Measurements from ENCODE around the gene MBD3.

The MBD3 gene

GRCh38 chr19:1613146-1613545 is 20.5 kb upstream of the MBD3 start:
- no peak overlapping the region for H3K9ac ChIP-seq (ENCODE audit: low read depth, low read length)
- H3K36me3 ChIP-seq (ENCODE audit: insufficient read depth, low read length): peaks cover 28% of the 10 kb centered on the region
- H3K4me1 ChIP-seq (ENCODE audit: insufficient read depth, low read length): no peaks in the 10 kb centered on the region
- H3K9me3 ChIP-seq (ENCODE audit: control insufficient read depth, insufficient read depth, low read length): no peaks in the 10 kb centered on the region

- H3K9me3 ChIP-seq (ENCODE audit: control insufficient read depth, insufficient read depth, low read length): no peaks in the 10 kb centered on the region
- H3K4me1 ChIP-seq (ENCODE audit: insufficient read depth, low read length): no peaks in the 10 kb centered on the region
- no peak overlapping the region for H3K9ac ChIP-seq (ENCODE audit: low read depth, low read length)
- H3K36me3 ChIP-seq (ENCODE audit: insufficient read depth, low read length): peaks cover 21% of the 10 kb centered on the region
Measured at GRCh38 chr19:1612114-1613086, 19.7 kb upstream of the MBD3 start.

- no peaks in the 10 kb centered on the region; the same call in 1 of the 2 replicates for H3K4me1 ChIP-seq (ENCODE audit: insufficient read depth, low read length)
- no peak overlapping the region for H3K9ac ChIP-seq (ENCODE audit: low read depth, low read length)
- H3K36me3 ChIP-seq (ENCODE audit: insufficient read depth, low read length): peaks cover 21% of the 10 kb centered on the region
- H3K9me3 ChIP-seq (ENCODE audit: control insufficient read depth, insufficient read depth, low read length): no peaks in the 10 kb centered on the region
Measured at GRCh38 chr19:1611353-1611752, 18.7 kb upstream of the MBD3 start.

GRCh38 chr19:1610579-1610978 is 17.9 kb upstream of the MBD3 start:
- Histone ChIP-seq H3K9ac (ENCODE audit: low read depth, low read length) (no peak overlapping the region), H3K36me3 (ENCODE audit: insufficient read depth, low read length) (peaks cover 16% of the 10 kb centered on the region; the same call in 1 of the 2 replicates), H3K9me3 (ENCODE audit: control insufficient read depth, insufficient read depth, low read length) (no peaks in the 10 kb centered on the region), H3K4me1 (ENCODE audit: insufficient read depth, low read length) (no peaks in the 10 kb centered on the region; the same call in 1 of the 2 replicates)

- peaks cover 15% of the 10 kb centered on the region; the same call in 1 of the 2 replicates for H3K36me3 ChIP-seq (ENCODE audit: insufficient read depth, low read length)
- H3K9me3 ChIP-seq (ENCODE audit: control insufficient read depth, insufficient read depth, low read length): no peaks in the 10 kb centered on the region
- H3K4me1 ChIP-seq (ENCODE audit: insufficient read depth, low read length): no peaks in the 10 kb centered on the region; the same call in 1 of the 2 replicates
- H3K9ac ChIP-seq (ENCODE audit: low read depth, low read length): no peak overlapping the region
Measured at GRCh38 chr19:1609680-1610474, 17.2 kb upstream of the MBD3 start.

GRCh38 chr19:1609103-1609396 is 16.4 kb upstream of the MBD3 start:
- Histone ChIP-seq H3K4me1 (ENCODE audit: insufficient read depth, low read length) (no peaks in the 10 kb centered on the region; the same call in 1 of the 2 replicates), H3K9me3 (ENCODE audit: control insufficient read depth, insufficient read depth, low read length) (no peaks in the 10 kb centered on the region), H3K9ac (ENCODE audit: low read depth, low read length) (no peak overlapping the region), H3K36me3 (ENCODE audit: insufficient read depth, low read length) (peaks cover 11% of the 10 kb centered on the region; the same call in 1 of the 2 replicates)

GRCh38 chr19:1608359-1609102 is 15.9 kb upstream of the MBD3 start:
- Histone ChIP-seq H3K9me3 (ENCODE audit: control insufficient read depth, insufficient read depth, low read length) (no peaks in the 10 kb centered on the region), H3K36me3 (ENCODE audit: insufficient read depth, low read length) (peaks cover 11% of the 10 kb centered on the region; the same call in 1 of the 2 replicates), H3K9ac (ENCODE audit: low read depth, low read length) (no peak overlapping the region), H3K4me1 (ENCODE audit: insufficient read depth, low read length) (no peaks in the 10 kb centered on the region; the same call in 1 of the 2 replicates)

GRCh38 chr19:1606138-1606651 is 13.5 kb upstream of the MBD3 start:
- no peaks in the 10 kb centered on the region for H3K9me3 ChIP-seq (ENCODE audit: control insufficient read depth, insufficient read depth, low read length)
- peaks cover 2% of the 10 kb centered on the region for H3K36me3 ChIP-seq (ENCODE audit: insufficient read depth, low read length)
- no peaks in the 10 kb centered on the region; the same call in 1 of the 2 replicates for H3K4me1 ChIP-seq (ENCODE audit: insufficient read depth, low read length)
- peak overlapping the region; percentile 88 for H3K9ac ChIP-seq (ENCODE audit: low read depth, low read length)

- no peaks in the 10 kb centered on the region; the same call in 1 of the 2 replicates for H3K4me1 ChIP-seq (ENCODE audit: insufficient read depth, low read length)
- no peaks in the 10 kb centered on the region for H3K9me3 ChIP-seq (ENCODE audit: control insufficient read depth, insufficient read depth, low read length)
- H3K36me3 ChIP-seq (ENCODE audit: insufficient read depth, low read length): no peaks in the 10 kb centered on the region; the same call in 1 of the 2 replicates
Measured at GRCh38 chr19:1605236-1606137, 12.8 kb upstream of the MBD3 start, which contains the start of gene UQCR11. Gene UQCR11 (minus strand): TSS chr19:1605462. CDS start chr19:1605409, 53 bp downstream.

GRCh38 chr19:1602091-1602707 is 9.5 kb upstream of the MBD3 start:
- H3K9me3 ChIP-seq (ENCODE audit: control insufficient read depth, insufficient read depth, low read length): no peaks in the 10 kb centered on the region
- H3K36me3 ChIP-seq (ENCODE audit: insufficient read depth, low read length): peaks cover 8% of the 10 kb centered on the region
- H3K9ac ChIP-seq (ENCODE audit: low read depth, low read length): no peak overlapping the region
- H3K4me1 ChIP-seq (ENCODE audit: insufficient read depth, low read length): no peaks in the 10 kb centered on the region; the same call in 1 of the 2 replicates

More at GRCh38 chr19:1605236-1606137, 12.8 kb upstream of the MBD3 start, which contains the start of gene UQCR11:
- H3K9ac ChIP-seq (ENCODE audit: low read depth, low read length): peak within 1 kb of the TSS; percentile 99

GRCh38 chr19:1601613-1602064 is 9.0 kb upstream of the MBD3 start:
- no peaks in the 10 kb centered on the region; the same call in 1 of the 2 replicates for H3K4me1 ChIP-seq (ENCODE audit: insufficient read depth, low read length)
- no peak overlapping the region for H3K9ac ChIP-seq (ENCODE audit: low read depth, low read length)
- H3K9me3 ChIP-seq (ENCODE audit: control insufficient read depth, insufficient read depth, low read length): no peaks in the 10 kb centered on the region
- H3K36me3 ChIP-seq (ENCODE audit: insufficient read depth, low read length): peaks cover 10% of the 10 kb centered on the region

- H3K9ac ChIP-seq (ENCODE audit: low read depth, low read length): no peak overlapping the region
- H3K4me1 ChIP-seq (ENCODE audit: insufficient read depth, low read length): no peaks in the 10 kb centered on the region
- peaks cover 10% of the 10 kb centered on the region for H3K36me3 ChIP-seq (ENCODE audit: insufficient read depth, low read length)
- H3K9me3 ChIP-seq (ENCODE audit: control insufficient read depth, insufficient read depth, low read length): no peaks in the 10 kb centered on the region
Measured at GRCh38 chr19:1599460-1599846, 6.8 kb upstream of the MBD3 start.
